Esophagus muscularis mucosa (tissue), 4 donors: ENCODE measurements around the gene PNPLA1. TPM values are rescaled to one million over a fixed set of nuclear protein-coding genes. Genes with fewer than 3 reads are reported as not detected.

Source experiments
- DNase-seq: peaks from one replicate; pipeline ENCODE4 v3.0.0-alpha.2; 2017; ENCODE audit errors: extremely low spot score
- H3K27ac ChIP-seq, 4 donors: fragments of 200-600 bp; sonication (generic); replicated peaks in 1 of 4; 1 replicate in 3 of 4; 2 replicates in 1 of 4; pipeline ENCODE4 v1.5.1; 2016 to 2019; ENCODE audit warnings: mild to moderate bottlenecking in 1 of 4
- H3K27me3 ChIP-seq, 4 donors: fragments of 200-600 bp; sonication (generic); one replicate each; pipeline versions ENCODE4 v1.5.1 to v1.6.0; 2016 to 2019
- H3K36me3 ChIP-seq, 4 donors: fragments of 200-600 bp; sonication (generic); one replicate each; pipeline ENCODE4 v1.5.1; 2016 to 2019
- H3K4me1 ChIP-seq, 4 donors: fragments of 200-600 bp; sonication (generic); one replicate each; pipeline ENCODE4 v1.5.1; 2016 to 2019
- H3K4me3 ChIP-seq, 4 donors: fragments of 200-600 bp; sonication (generic); 1 replicate in 2 of 4; 2 replicates in 2 of 4; pipeline ENCODE4 v1.5.1; 2016 to 2019; ENCODE audit warnings: mild to moderate bottlenecking in 4 of 4, moderate library complexity in 1 of 4
- H3K9me3 ChIP-seq, 4 donors: fragments of 200-600 bp; sonication (generic); 1 replicate in 3 of 4; 2 replicates in 1 of 4; pipeline ENCODE4 v1.5.1; 2016 to 2019
- CTCF ChIP-seq, 3 experiments: fragments of 200-600 bp in 2 of 3; fragments of 450-650 bp in 1 of 3; sonication (generic) in 2 of 3; IDR thresholded peaks; one replicate each; pipeline ENCODE4 v1.5.1; 2017 to 2019; ENCODE audit warnings: antibody characterized with exemption in 3 of 3, mild to moderate bottlenecking in 2 of 3, moderate library complexity in 1 of 3
- EP300 ChIP-seq: sonication (generic); formaldehyde crosslinking; IDR thresholded peaks from one replicate; pipeline ENCODE4 v1.6.1; 2017; ENCODE audit warnings: antibody characterized with exemption
- POLR2A ChIP-seq: fragments of 450-650 bp; IDR thresholded peaks from one replicate; pipeline ENCODE4 v1.6.1; 2017; ENCODE audit warnings: antibody characterized with exemption, moderate library complexity, mild to moderate bottlenecking, low read depth
- POLR2AphosphoS5 ChIP-seq, 2 donors: sonication (generic); formaldehyde crosslinking; IDR thresholded peaks; one replicate each; pipeline ENCODE4 v1.6.1; 2017; ENCODE audit warnings: antibody characterized with exemption in 2 of 2
- WGBS: methylation state at CpG from one replicate; pipeline ENCODE4 v1.1.5; 2018; 5-methylcytosine and 5-hydroxymethylcytosine counted together
- intact Hi-C: fragments of 100-400 bp; cut with DNase I; formaldehyde crosslinking; loops from one replicate; pipeline ENCODE4 v1.15.1; 2023
- total RNA-seq, 4 donors: library from RNA; depleted of rRNA; stranded (reverse); fragments of >200 nt; gene quantifications; one replicate each; pipeline versions ENCODE4 v1.1.0 to v1.2.1, GENCODE V29; 2016

Gene PNPLA1
- total RNA-seq, 4 donors from 2014 or later, result 0.33 TPM; not detected in 3

DNA sequence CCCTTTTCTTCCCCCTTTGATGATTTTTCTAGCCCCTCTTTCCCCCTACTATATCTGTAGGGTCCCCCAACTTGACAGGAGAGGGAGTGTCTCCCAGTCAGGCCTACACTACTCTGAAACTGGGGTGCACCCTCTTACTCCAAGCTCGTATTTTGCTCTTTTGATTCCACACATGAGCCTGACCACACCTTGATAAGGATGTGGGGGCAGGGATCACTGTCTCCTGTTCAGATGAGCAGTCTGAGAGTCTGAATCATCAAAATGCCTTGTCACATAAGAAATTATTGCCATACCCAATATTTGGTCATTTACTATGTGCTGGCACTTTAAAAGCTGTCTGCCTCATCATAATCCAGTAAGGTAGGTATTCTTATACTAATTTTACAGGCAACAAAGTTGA is 15.9 kb downstream of the PNPLA1 start:
- Histone ChIP-seq H3K9me3 (no peaks in the 10 kb centered on the region), H3K36me3 (no peaks in the 10 kb centered on the region), H3K27me3 (peaks cover 0 to 55% (median 0%) of the 10 kb centered on the region in 4 donors), H3K4me3 (no peak overlapping the region), H3K4me1 (no peaks in the 10 kb centered on the region), H3K27ac (no peak overlapping the region)
- no peak for DNase-seq
- WGBS, result 86% methylated on average over 1 of the region's 1 CpG
- intact Hi-C loops, result no loop called here
- no peak for TF ChIP-seq EP300
- TF ChIP-seq POLR2A, result no peak
- TF ChIP-seq CTCF (IDR thresholded peaks at IDR 0.05), result no peak
- TF ChIP-seq POLR2AphosphoS5 (IDR thresholded peaks at IDR 0.05), result no peak

DNA sequence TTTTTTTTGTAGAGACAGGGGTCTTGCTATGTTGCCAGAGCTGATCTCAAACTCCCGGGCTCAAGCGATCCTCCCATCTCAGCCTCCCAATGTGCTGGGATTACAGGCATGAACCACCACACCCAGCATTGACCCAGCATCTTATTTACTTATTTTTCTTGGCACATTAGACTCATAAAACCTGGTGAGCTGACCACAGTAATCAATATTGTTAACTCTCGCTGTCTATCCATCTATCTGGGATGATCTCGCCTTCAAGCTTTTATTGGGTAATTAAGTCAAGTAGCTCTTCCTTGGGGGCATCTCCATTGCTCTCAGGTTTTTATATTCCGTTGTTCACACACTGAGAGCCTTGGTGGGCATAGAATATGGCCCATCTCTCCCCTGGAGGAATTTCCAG is 17.0 kb downstream of the PNPLA1 start:
- Histone ChIP-seq H3K4me1 (no peaks in the 10 kb centered on the region), H3K4me3 (no peak overlapping the region), H3K27me3 (peaks cover 0 to 59% (median 0%) of the 10 kb centered on the region in 4 donors), H3K9me3 (no peaks in the 10 kb centered on the region), H3K27ac (no peak overlapping the region), H3K36me3 (no peaks in the 10 kb centered on the region)
- intact Hi-C loops, result no loop called here
- WGBS, result 69% methylated on average over 5 of the region's 5 CpGs
- no peak for DNase-seq
- TF ChIP-seq EP300 (no peak), POLR2A (no peak), CTCF (IDR thresholded peaks at IDR 0.05) (no peak), POLR2AphosphoS5 (IDR thresholded peaks at IDR 0.05) (no peak)

DNA sequence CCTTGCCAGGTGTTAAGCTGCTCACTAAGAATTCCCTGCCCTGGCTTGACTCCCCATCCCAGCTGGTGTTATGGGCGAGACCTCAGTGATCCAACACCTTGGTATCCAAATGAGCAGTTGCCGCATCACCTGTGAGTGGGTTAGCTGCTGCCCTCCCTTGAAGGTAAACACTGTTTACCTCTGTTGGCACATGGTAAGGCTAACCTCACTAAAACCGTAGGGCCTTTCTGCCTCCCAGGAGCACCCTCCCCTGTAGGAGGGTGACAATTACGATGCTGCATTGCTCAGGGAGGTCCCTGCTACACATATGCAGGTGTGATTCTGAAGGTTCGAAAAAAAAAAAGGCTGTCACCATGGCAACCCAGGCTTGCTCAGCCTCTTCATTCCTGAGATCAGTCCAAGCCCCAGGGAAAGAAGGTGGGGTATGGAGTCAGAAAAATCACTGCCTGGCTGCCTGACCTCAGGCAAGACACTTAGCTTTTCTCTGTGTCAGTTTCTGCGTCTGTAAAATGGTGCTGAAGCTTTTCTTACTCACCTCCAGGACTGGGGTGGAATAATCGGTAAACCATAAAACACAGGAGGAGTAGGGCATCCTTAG is 19.5 kb downstream of the PNPLA1 start:
- WGBS, result 87% methylated on average over 7 of the region's 7 CpGs
- Histone ChIP-seq H3K27ac (no peak overlapping the region), H3K4me3 (no peak overlapping the region), H3K9me3 (no peaks in the 10 kb centered on the region), H3K36me3 (no peaks in the 10 kb centered on the region), H3K4me1 (no peaks in the 10 kb centered on the region), H3K27me3 (peaks cover 0 to 54% (median 0%) of the 10 kb centered on the region in 4 donors)
- no peak for DNase-seq
- intact Hi-C loops, result no loop called here
- TF ChIP-seq POLR2AphosphoS5 (IDR thresholded peaks at IDR 0.05) (no peak), CTCF (IDR thresholded peaks at IDR 0.05) (no peak), EP300 (no peak), POLR2A (no peak)

DNA sequence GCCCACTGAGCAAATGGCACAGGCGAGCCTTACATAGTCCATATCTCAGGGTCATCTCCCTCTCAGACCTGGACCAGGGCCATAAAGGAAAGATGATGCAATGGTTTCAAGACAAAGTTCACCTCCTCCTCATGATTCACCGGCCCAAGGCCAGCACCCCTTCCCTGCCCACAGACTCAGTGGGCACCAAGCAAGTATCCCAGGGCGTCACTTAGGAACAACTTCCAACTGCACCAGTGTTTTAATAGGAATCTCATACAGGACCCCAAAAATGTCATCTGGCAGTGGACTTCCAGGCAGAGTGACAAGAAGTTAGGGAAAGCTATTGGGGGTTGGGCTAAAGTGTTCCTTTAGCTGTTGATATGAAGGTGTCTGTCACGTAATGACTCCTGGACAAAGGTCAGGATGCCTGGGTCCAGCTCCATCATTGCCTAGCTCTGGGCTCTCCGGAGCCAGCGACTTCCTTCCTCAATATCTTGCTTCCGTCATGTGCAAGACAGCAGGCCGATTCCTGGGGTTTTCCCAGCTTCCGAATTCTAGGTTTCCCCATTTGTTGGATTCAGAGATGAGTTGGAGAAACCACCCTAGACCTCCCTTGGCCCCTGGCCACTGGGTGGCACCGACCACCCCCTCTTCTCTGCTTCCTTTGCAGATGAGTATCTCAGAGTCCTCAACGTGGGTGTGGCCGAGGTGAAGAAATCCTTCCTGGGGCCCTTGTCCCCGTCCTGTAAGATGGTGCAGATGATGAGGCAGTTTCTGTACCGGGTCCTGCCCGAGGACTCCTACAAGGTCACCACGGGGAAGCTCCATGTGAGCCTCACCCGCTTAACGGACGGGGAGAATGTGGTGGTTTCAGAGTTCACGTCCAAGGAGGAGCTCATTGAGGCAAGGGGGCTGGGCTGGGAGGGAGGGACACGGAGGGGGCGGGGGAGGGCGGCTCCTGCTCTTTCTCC is 21.1 kb downstream of the PNPLA1 start:
- H3K9me3 ChIP-seq, result no peaks in the 10 kb centered on the region
- peaks cover 0 to 38% (median 0%) of the 10 kb centered on the region in 4 donors for H3K27me3 ChIP-seq
- TF ChIP-seq POLR2A (no peak), EP300 (no peak), CTCF (IDR thresholded peaks at IDR 0.05) (no peak), POLR2AphosphoS5 (IDR thresholded peaks at IDR 0.05) (no peak)
- no peak overlapping the region for H3K27ac ChIP-seq
- no peaks in the 10 kb centered on the region for H3K4me1 ChIP-seq
- no peak for DNase-seq
- 73% methylated on average over 23 of the region's 23 CpGs for WGBS
- H3K4me3 ChIP-seq, result no peak overlapping the region
- intact Hi-C loops, result no loop called here
- H3K36me3 ChIP-seq, result no peaks in the 10 kb centered on the region
